ENCODE results near the gene CDC42. TPM values are rescaled to one million over a fixed set of nuclear protein-coding genes. Genes with fewer than 3 reads are reported as not detected.

Gene CDC42
- total and polyA plus RNA-seq, 7 experiments from 2014 or later: 186 to 427 (median 305) TPM

- DNase-seq (no peak), ATAC-seq (no peak)
- Histone ChIP-seq H3K36me3 (ENCODE audit: control insufficient read depth in 2 of 3, insufficient read depth in 3 of 3, low read length in 3 of 3) (no peaks in the 10 kb centered on the region), H3K4me3 (ENCODE audit: low read length) (no peak overlapping the region), H3K9me3 (ENCODE audit: control insufficient read depth in 2 of 3, low read length in 3 of 3) (no peaks in the 10 kb centered on the region), H3K27me3 (ENCODE audit: control insufficient read depth in 2 of 2, insufficient read depth in 2 of 2, low read length in 2 of 2) (no peaks in the 10 kb centered on the region), H3K4me1 (ENCODE audit: control insufficient read depth in 2 of 2, insufficient read depth in 2 of 2, low read length in 2 of 2) (no peaks in the 10 kb centered on the region), H3K27ac (ENCODE audit: low read depth, low read length) (no peak overlapping the region)
- Mint-ChIP-seq H3K27me3 (peaks cover 0 to 9% (median 0%) of the 10 kb centered on the region in 5 donors), H3K4me3 (no peak overlapping the region), H3K4me1 (peaks cover 0 to 3% (median 0%) of the 10 kb centered on the region in 7 donors), H3K9me3 (no peaks in the 10 kb centered on the region), H3K27ac (no peak overlapping the region), H3K36me3 (no peaks in the 10 kb centered on the region)
- ChIA-PET POLR2A (no interaction called here), CTCF (interaction anchor here (0.7 kb wide), 1 partner anchor 547 kb away, joined by 3 read pairs; no protein-coding TSS in a partner anchor)
- intact Hi-C loops (cut with micrococcal nuclease): loop anchor here in 1 of 2 donors (2.0 kb wide), 1 partner anchor 284 kb away; no protein-coding TSS in a partner anchor
Measured at GRCh38 chr1:22132517-22133235, 80.2 kb downstream of the CDC42 start.

GRCh38 chr1:22133247-22133930 is 80.9 kb downstream of the CDC42 start:
- Mint-ChIP-seq H3K4me3 (no peak overlapping the region), H3K27me3 (peaks cover 0 to 13% (median 3%) of the 10 kb centered on the region in 5 donors), H3K9me3 (no peaks in the 10 kb centered on the region), H3K4me1 (peaks cover 0 to 4% (median 0%) of the 10 kb centered on the region in 7 donors), H3K36me3 (no peaks in the 10 kb centered on the region), H3K27ac (no peak overlapping the region)
- ChIA-PET POLR2A (no interaction called here), CTCF (no interaction called here)
- no peak for DNase-seq
- intact Hi-C loops (cut with micrococcal nuclease): loop anchor here in 1 of 2 donors (2.0 kb wide), 1 partner anchor 283 kb away; no protein-coding TSS in a partner anchor
- Histone ChIP-seq H3K4me1 (ENCODE audit: control insufficient read depth in 2 of 2, insufficient read depth in 2 of 2, low read length in 2 of 2) (no peaks in the 10 kb centered on the region), H3K27me3 (ENCODE audit: control insufficient read depth in 2 of 2, insufficient read depth in 2 of 2, low read length in 2 of 2) (no peaks in the 10 kb centered on the region), H3K27ac (ENCODE audit: low read depth, low read length) (no peak overlapping the region), H3K9me3 (ENCODE audit: control insufficient read depth in 2 of 3, low read length in 3 of 3) (no peaks in the 10 kb centered on the region), H3K4me3 (ENCODE audit: low read length) (no peak overlapping the region), H3K36me3 (ENCODE audit: control insufficient read depth in 2 of 3, insufficient read depth in 3 of 3, low read length in 3 of 3) (no peaks in the 10 kb centered on the region)
- ATAC-seq: no peak

GRCh38 chr1:22133931-22134324 is 81.4 kb downstream of the CDC42 start:
- intact Hi-C loops (cut with micrococcal nuclease): loop anchor here in 1 of 2 donors (2.0 kb wide), 1 partner anchor 283 kb away; no protein-coding TSS in a partner anchor
- Mint-ChIP-seq H3K4me3 (no peak overlapping the region), H3K27me3 (peaks cover 0 to 13% (median 6%) of the 10 kb centered on the region in 5 donors), H3K4me1 (peaks cover 0 to 4% (median 0%) of the 10 kb centered on the region in 7 donors), H3K36me3 (no peaks in the 10 kb centered on the region), H3K9me3 (no peaks in the 10 kb centered on the region), H3K27ac (no peak overlapping the region)
- DNase-seq (no peak), ATAC-seq (no peak)
- H3K4me1 ChIP-seq (ENCODE audit: control insufficient read depth in 2 of 2, insufficient read depth in 2 of 2, low read length in 2 of 2): no peaks in the 10 kb centered on the region
- H3K27ac ChIP-seq (ENCODE audit: low read depth, low read length): no peak overlapping the region
- ChIA-PET POLR2A (no interaction called here), CTCF (no interaction called here)
- H3K9me3 ChIP-seq (ENCODE audit: control insufficient read depth in 2 of 3, low read length in 3 of 3): no peaks in the 10 kb centered on the region
- H3K27me3 ChIP-seq (ENCODE audit: control insufficient read depth in 2 of 2, insufficient read depth in 2 of 2, low read length in 2 of 2): no peaks in the 10 kb centered on the region
- H3K36me3 ChIP-seq (ENCODE audit: control insufficient read depth in 2 of 3, insufficient read depth in 3 of 3, low read length in 3 of 3): no peaks in the 10 kb centered on the region
- no peak overlapping the region for H3K4me3 ChIP-seq (ENCODE audit: low read length)

- DNase-seq: no peak
- H3K9me3 ChIP-seq (ENCODE audit: control insufficient read depth in 2 of 3, low read length in 3 of 3): no peaks in the 10 kb centered on the region
- H3K27me3 ChIP-seq (ENCODE audit: control insufficient read depth in 2 of 2, insufficient read depth in 2 of 2, low read length in 2 of 2): peaks cover 0 to 7% of the 10 kb centered on the region in 2 donors
- H3K4me1 ChIP-seq (ENCODE audit: control insufficient read depth in 2 of 2, insufficient read depth in 2 of 2, low read length in 2 of 2): peaks cover 0 to 4% of the 10 kb centered on the region in 2 donors
- H3K4me1 Mint-ChIP-seq: peaks cover 0 to 3% (median 0%) of the 10 kb centered on the region in 7 donors
- POLR2A ChIA-PET: no interaction called here
- intact Hi-C loops (cut with micrococcal nuclease): no loop called here
- H3K4me3 Mint-ChIP-seq: no peak overlapping the region
- no peaks in the 10 kb centered on the region for H3K36me3 ChIP-seq (ENCODE audit: control insufficient read depth in 2 of 3, insufficient read depth in 3 of 3, low read length in 3 of 3)
- H3K27ac ChIP-seq (ENCODE audit: low read depth, low read length): no peak overlapping the region
- H3K9me3 Mint-ChIP-seq: no peaks in the 10 kb centered on the region
- peaks cover 7 to 33% (median 18%) of the 10 kb centered on the region in 5 donors for H3K27me3 Mint-ChIP-seq
- H3K4me3 ChIP-seq (ENCODE audit: low read length): no peak overlapping the region
- no peaks in the 10 kb centered on the region for H3K36me3 Mint-ChIP-seq
- CTCF ChIA-PET: no interaction called here
- no peak for ATAC-seq
- no peak overlapping the region for H3K27ac Mint-ChIP-seq
Measured at GRCh38 chr1:22137004-22137720, 84.7 kb downstream of the CDC42 start.

GRCh38 chr1:22139066-22139594 is 86.6 kb downstream of the CDC42 start:
- H3K27ac Mint-ChIP-seq: no peak overlapping the region
- H3K4me3 ChIP-seq (ENCODE audit: low read length): no peak overlapping the region
- peaks cover 0 to 4% (median 0%) of the 10 kb centered on the region in 5 donors for H3K36me3 Mint-ChIP-seq
- no peak overlapping the region for H3K27ac ChIP-seq (ENCODE audit: low read depth, low read length)
- intact Hi-C loops (cut with micrococcal nuclease): no loop called here
- peaks cover 5 to 6% of the 10 kb centered on the region in 2 donors for H3K4me1 ChIP-seq (ENCODE audit: control insufficient read depth in 2 of 2, insufficient read depth in 2 of 2, low read length in 2 of 2)
- H3K4me1 Mint-ChIP-seq: peaks cover 5 to 7% (median 6%) of the 10 kb centered on the region in 7 donors
- ATAC-seq (no peak), DNase-seq (no peak)
- H3K36me3 ChIP-seq (ENCODE audit: control insufficient read depth in 2 of 3, insufficient read depth in 3 of 3, low read length in 3 of 3): no peaks in the 10 kb centered on the region
- ChIA-PET POLR2A (no interaction called here), CTCF (interaction anchor here (1.0 kb wide), 1 partner anchor 8 kb away, joined by 4 read pairs; no protein-coding TSS in a partner anchor)
- peaks cover 0 to 13% of the 10 kb centered on the region in 2 donors for H3K27me3 ChIP-seq (ENCODE audit: control insufficient read depth in 2 of 2, insufficient read depth in 2 of 2, low read length in 2 of 2)
- H3K4me3 Mint-ChIP-seq: no peak overlapping the region
- no peaks in the 10 kb centered on the region for H3K9me3 ChIP-seq (ENCODE audit: control insufficient read depth in 2 of 3, low read length in 3 of 3)
- peaks cover 13 to 40% (median 24%) of the 10 kb centered on the region in 5 donors for H3K27me3 Mint-ChIP-seq
- H3K9me3 Mint-ChIP-seq: no peaks in the 10 kb centered on the region

- Histone ChIP-seq H3K27me3 (ENCODE audit: control insufficient read depth in 2 of 2, insufficient read depth in 2 of 2, low read length in 2 of 2) (peaks cover 0 to 13% of the 10 kb centered on the region in 2 donors), H3K36me3 (ENCODE audit: control insufficient read depth in 2 of 3, insufficient read depth in 3 of 3, low read length in 3 of 3) (no peaks in the 10 kb centered on the region), H3K4me3 (ENCODE audit: low read length) (no peak overlapping the region), H3K27ac (ENCODE audit: low read depth, low read length) (no peak overlapping the region), H3K9me3 (ENCODE audit: control insufficient read depth in 2 of 3, low read length in 3 of 3) (no peaks in the 10 kb centered on the region), H3K4me1 (ENCODE audit: control insufficient read depth in 2 of 2, insufficient read depth in 2 of 2, low read length in 2 of 2) (peaks cover 5 to 6% of the 10 kb centered on the region in 2 donors)
- H3K4me1 Mint-ChIP-seq: peaks cover 5 to 12% (median 7%) of the 10 kb centered on the region in 7 donors
- peaks cover 20 to 46% (median 31%) of the 10 kb centered on the region in 5 donors for H3K27me3 Mint-ChIP-seq
- no peak for DNase-seq
- H3K36me3 Mint-ChIP-seq: peaks cover 0 to 5% (median 0%) of the 10 kb centered on the region in 5 donors
- intact Hi-C loops (cut with micrococcal nuclease): no loop called here
- H3K9me3 Mint-ChIP-seq: no peaks in the 10 kb centered on the region
- ChIA-PET CTCF (interaction anchor here (1.0 kb wide), 1 partner anchor 8 kb away, joined by 4 read pairs; no protein-coding TSS in a partner anchor), POLR2A (interaction anchor here (1.5 kb wide), 1 partner anchor 12 kb away, joined by 3 read pairs; no protein-coding TSS in a partner anchor)
- no peak overlapping the region for H3K27ac Mint-ChIP-seq
- no peak overlapping the region for H3K4me3 Mint-ChIP-seq
- ATAC-seq: no peak
Measured at GRCh38 chr1:22139817-22140216, 87.3 kb downstream of the CDC42 start.

Measured in naive thymus-derived CD4-positive, alpha-beta T cell (primary cell).